Trophoblast cell (in vitro differentiated cells and primary cell): ENCODE results near the gene SLC9A2.

Experiments used
- DNase-seq, 2 donors: peaks; one replicate each; pipeline ENCODE4 v3.0.0-alpha.2; 2016
- H2AFZ ChIP-seq: 2 replicates; pipeline ENCODE4 v1.6.1; 2013; ENCODE audit warnings: low read length, moderate library complexity, mild to moderate bottlenecking; ENCODE audit not compliant: insufficient read depth, poor library complexity
- H2AK5ac ChIP-seq: 2 replicates; pipeline ENCODE4 v1.6.1; 2013; ENCODE audit warnings: mild to moderate bottlenecking, low read length
- H2BK120ac ChIP-seq: 2 replicates; pipeline ENCODE4 v1.6.1; 2013; ENCODE audit warnings: low read length, mild to moderate bottlenecking, moderate library complexity; ENCODE audit not compliant: insufficient read depth, poor library complexity
- H2BK12ac ChIP-seq: 2 replicates; pipeline ENCODE4 v1.6.1; 2013; ENCODE audit warnings: mild to moderate bottlenecking, low read length, moderate library complexity
- H2BK5ac ChIP-seq: 2 replicates; pipeline ENCODE4 v1.6.1; 2013; ENCODE audit warnings: low read length, low read depth, moderate library complexity, mild to moderate bottlenecking; ENCODE audit not compliant: poor library complexity
- H3K14ac ChIP-seq: 2 replicates; pipeline ENCODE4 v1.6.1; 2013; ENCODE audit warnings: mild to moderate bottlenecking, low read length
- H3K18ac ChIP-seq: 2 replicates; pipeline ENCODE4 v1.6.1; 2013; ENCODE audit warnings: mild to moderate bottlenecking, low read length
- H3K23ac ChIP-seq: 2 replicates; pipeline ENCODE4 v1.6.1; 2013; ENCODE audit warnings: low read length
- H3K27ac ChIP-seq: 2 replicates; pipeline ENCODE4 v1.5.1; 2013; ENCODE audit warnings: low read depth, mild to moderate bottlenecking, inconsistent platforms, low read length, moderate library complexity
- H3K27me3 ChIP-seq: 2 replicates; pipeline ENCODE4 v1.6.1; 2013; ENCODE audit warnings: inconsistent platforms, mild to moderate bottlenecking, low read length, moderate library complexity; ENCODE audit not compliant: insufficient read depth
- H3K36me3 ChIP-seq, 2 experiments: 1 replicate in 1 of 2; 2 replicates in 1 of 2; pipeline ENCODE4 v1.6.1; 2013; ENCODE audit warnings: low read length in 2 of 2, mild to moderate bottlenecking in 2 of 2, moderate library complexity in 1 of 2; ENCODE audit not compliant: insufficient read depth in 2 of 2, control insufficient read depth in 1 of 2
- H3K4ac ChIP-seq: 2 replicates; pipeline ENCODE4 v1.6.1; 2013; ENCODE audit warnings: low read depth, mild to moderate bottlenecking, low read length, moderate library complexity
- H3K4me1 ChIP-seq, 2 experiments: 1 replicate in 1 of 2; 2 replicates in 1 of 2; pipeline ENCODE4 v1.6.1; 2013; ENCODE audit warnings: low read length in 2 of 2, mild to moderate bottlenecking in 2 of 2, moderate library complexity in 1 of 2; ENCODE audit not compliant: insufficient read depth in 2 of 2, control insufficient read depth in 1 of 2
- H3K4me2 ChIP-seq: 2 replicates; pipeline ENCODE4 v1.6.1; 2013; ENCODE audit warnings: inconsistent platforms, mild to moderate bottlenecking, low read length, moderate library complexity
- H3K4me3 ChIP-seq: 2 replicates; pipeline ENCODE4 v1.5.1; 2013; ENCODE audit warnings: mild to moderate bottlenecking, low read depth, low read length, inconsistent platforms
- H3K79me1 ChIP-seq: one replicate; pipeline ENCODE4 v1.6.1; 2013; ENCODE audit warnings: low read length
- H3K79me2 ChIP-seq: 2 replicates; pipeline ENCODE4 v1.6.1; 2013; ENCODE audit warnings: low read length, mild to moderate bottlenecking; ENCODE audit not compliant: control insufficient read depth, insufficient read depth, poor library complexity
- H3K9ac ChIP-seq: 2 replicates; pipeline ENCODE4 v1.6.1; 2013; ENCODE audit warnings: mild to moderate bottlenecking, low read length
- H3K9me3 ChIP-seq: 2 replicates; pipeline ENCODE4 v1.6.1; 2013; ENCODE audit warnings: low read depth, mild to moderate bottlenecking, control low read depth, inconsistent platforms, low read length; ENCODE audit not compliant: insufficient read depth
- H4K12ac ChIP-seq: 2 replicates; pipeline ENCODE4 v1.6.1; 2013; ENCODE audit warnings: low read depth, mild to moderate bottlenecking, low read length, moderate library complexity
- H4K8ac ChIP-seq: 2 replicates; pipeline ENCODE4 v1.6.1; 2013; ENCODE audit warnings: low read depth, mild to moderate bottlenecking, low read length, moderate library complexity
- H4K91ac ChIP-seq: one replicate; pipeline ENCODE4 v1.6.1; 2013; ENCODE audit warnings: low read depth, mild to moderate bottlenecking, low read length, moderate library complexity
- WGBS: extraction: QIAGEN DNeasy Blood & Tissue Kit; methylation state at CpG from one replicate; pipeline ENCODE4 v1.1.7; 2013; ENCODE audit warnings: missing lambda C conversion rate; ENCODE audit not compliant: insufficient read length, insufficient coverage; ENCODE audit errors: extremely low coverage; 5-methylcytosine and 5-hydroxymethylcytosine counted together

Gene SLC9A2

GRCh38 chr2:102704531-102704930, 85.2 kb downstream of the SLC9A2 start:
- H3K14ac ChIP-seq, result no peak overlapping the region
- no peak overlapping the region for H4K91ac ChIP-seq
- WGBS, result no CpG with 5 or more reads among the region's 12 CpGs
- H3K4me1 ChIP-seq, result no peaks in the 10 kb centered on the region
- no peak overlapping the region for H2AFZ ChIP-seq
- no peaks in the 10 kb centered on the region for H3K9me3 ChIP-seq
- no peak overlapping the region for H4K12ac ChIP-seq
- no peak overlapping the region for H3K9ac ChIP-seq
- H3K4me3 ChIP-seq, result no peak overlapping the region
- no peaks in the 10 kb centered on the region for H3K36me3 ChIP-seq
- H3K79me1 ChIP-seq, result no peaks in the 10 kb centered on the region
- H2AK5ac ChIP-seq, result no peak overlapping the region
- H3K4ac ChIP-seq, result no peak overlapping the region
- H2BK5ac ChIP-seq, result no peak overlapping the region
- no peak overlapping the region for H3K18ac ChIP-seq
- H3K79me2 ChIP-seq, result no peaks in the 10 kb centered on the region
- no peak overlapping the region for H4K8ac ChIP-seq
- H3K27ac ChIP-seq, result no peak overlapping the region
- DNase-seq, result no peak
- H3K27me3 ChIP-seq, result no peaks in the 10 kb centered on the region
- no peak overlapping the region for H3K4me2 ChIP-seq
- no peak overlapping the region for H2BK12ac ChIP-seq
- no peak overlapping the region for H3K23ac ChIP-seq
- no peak overlapping the region for H2BK120ac ChIP-seq

GRCh38 chr2:102707796-102708695, 88.7 kb downstream of the SLC9A2 start:
- H3K4me3 ChIP-seq, result no peak overlapping the region
- DNase-seq, result no peak
- no CpG with 5 or more reads among the region's 20 CpGs for WGBS
- no peaks in the 10 kb centered on the region for H3K4me1 ChIP-seq
- H3K79me2 ChIP-seq, result no peaks in the 10 kb centered on the region
- H4K12ac ChIP-seq, result no peak overlapping the region
- no peak overlapping the region for H2AFZ ChIP-seq
- H3K18ac ChIP-seq, result no peak overlapping the region
- H3K14ac ChIP-seq, result no peak overlapping the region
- no peak overlapping the region for H4K91ac ChIP-seq
- H3K27ac ChIP-seq, result no peak overlapping the region
- no peaks in the 10 kb centered on the region for H3K9me3 ChIP-seq
- H3K4ac ChIP-seq, result no peak overlapping the region
- no peak overlapping the region for H3K23ac ChIP-seq
- no peak overlapping the region for H2AK5ac ChIP-seq
- no peak overlapping the region for H2BK120ac ChIP-seq
- H3K4me2 ChIP-seq, result no peak overlapping the region
- H3K36me3 ChIP-seq, result no peaks in the 10 kb centered on the region
- H3K79me1 ChIP-seq, result no peaks in the 10 kb centered on the region
- H2BK12ac ChIP-seq, result no peak overlapping the region
- H4K8ac ChIP-seq, result no peak overlapping the region
- no peaks in the 10 kb centered on the region for H3K27me3 ChIP-seq
- H3K9ac ChIP-seq, result no peak overlapping the region
- H2BK5ac ChIP-seq, result no peak overlapping the region

- Histone ChIP-seq H3K79me2 (no peaks in the 10 kb centered on the region), H3K4me3 (no peak overlapping the region), H2BK12ac (no peak overlapping the region), H4K91ac (no peak overlapping the region), H2BK5ac (no peak overlapping the region), H2AFZ (no peak overlapping the region), H3K4me2 (no peak overlapping the region), H3K27ac (no peak overlapping the region), H3K4me1 (no peaks in the 10 kb centered on the region), H3K18ac (no peak overlapping the region), H2BK120ac (no peak overlapping the region), H3K4ac (no peak overlapping the region), H2AK5ac (no peak overlapping the region), H4K12ac (no peak overlapping the region), H3K9me3 (no peaks in the 10 kb centered on the region), H3K9ac (no peak overlapping the region), H4K8ac (no peak overlapping the region), H3K36me3 (no peaks in the 10 kb centered on the region), H3K79me1 (no peaks in the 10 kb centered on the region), H3K14ac (no peak overlapping the region), H3K27me3 (no peaks in the 10 kb centered on the region), H3K23ac (no peak overlapping the region)
- DNase-seq, result peak; percentile 51 to 66
- WGBS, result no CpG with 5 or more reads among the region's 8 CpGs
Observed at GRCh38 chr2:102708847-102709559, 89.7 kb downstream of the SLC9A2 start.

- WGBS, result no CpG with 5 or more reads among the region's 5 CpGs
- H3K9me3 ChIP-seq, result no peaks in the 10 kb centered on the region
- H3K4me1 ChIP-seq, result peaks cover 6% of the 10 kb centered on the region in 2 experiments
- no peak overlapping the region for H4K12ac ChIP-seq
- H3K14ac ChIP-seq, result no peak overlapping the region
- H2BK12ac ChIP-seq, result no peak overlapping the region
- H3K4me2 ChIP-seq, result no peak overlapping the region
- H3K27me3 ChIP-seq, result no peaks in the 10 kb centered on the region
- H3K4me3 ChIP-seq, result no peak overlapping the region
- no peak overlapping the region for H3K27ac ChIP-seq
- H3K9ac ChIP-seq, result no peak overlapping the region
- no peak overlapping the region for H3K18ac ChIP-seq
- no peak overlapping the region for H2BK5ac ChIP-seq
- no peak overlapping the region for H2AFZ ChIP-seq
- H3K79me2 ChIP-seq, result no peaks in the 10 kb centered on the region
- DNase-seq, result peak; percentile 24 to 62
- H2BK120ac ChIP-seq, result no peak overlapping the region
- H3K23ac ChIP-seq, result no peak overlapping the region
- H3K79me1 ChIP-seq, result no peaks in the 10 kb centered on the region
- H3K36me3 ChIP-seq, result peaks cover 16 to 19% of the 10 kb centered on the region in 2 experiments
- no peak overlapping the region for H4K91ac ChIP-seq
- no peak overlapping the region for H2AK5ac ChIP-seq
- H4K8ac ChIP-seq, result no peak overlapping the region
- no peak overlapping the region for H3K4ac ChIP-seq
Observed at GRCh38 chr2:102717308-102718018, 98.1 kb downstream of the SLC9A2 start.
